Stimulated activated CD8-positive, alpha-beta memory T cell treated with anti-CD3 and anti-CD28 coated beads, Interleukin-7, amount 100 ng/mL, for 24 hours (primary cell): ENCODE data around the gene THSD8.

Experiments used
- DNase-seq: peaks from one replicate; pipeline ENCODE4 v3.0.0-alpha.2; 2020; ENCODE audit warnings: low read depth

THSD8 gene

GRCh38 chr19:12779162-12779993 lies 22.5 kb upstream of the THSD8 start:
- DNase-seq, result no peak

- no peak for DNase-seq
Measured at GRCh38 chr19:12782174-12782423, 19.8 kb upstream of the THSD8 start.

DNA sequence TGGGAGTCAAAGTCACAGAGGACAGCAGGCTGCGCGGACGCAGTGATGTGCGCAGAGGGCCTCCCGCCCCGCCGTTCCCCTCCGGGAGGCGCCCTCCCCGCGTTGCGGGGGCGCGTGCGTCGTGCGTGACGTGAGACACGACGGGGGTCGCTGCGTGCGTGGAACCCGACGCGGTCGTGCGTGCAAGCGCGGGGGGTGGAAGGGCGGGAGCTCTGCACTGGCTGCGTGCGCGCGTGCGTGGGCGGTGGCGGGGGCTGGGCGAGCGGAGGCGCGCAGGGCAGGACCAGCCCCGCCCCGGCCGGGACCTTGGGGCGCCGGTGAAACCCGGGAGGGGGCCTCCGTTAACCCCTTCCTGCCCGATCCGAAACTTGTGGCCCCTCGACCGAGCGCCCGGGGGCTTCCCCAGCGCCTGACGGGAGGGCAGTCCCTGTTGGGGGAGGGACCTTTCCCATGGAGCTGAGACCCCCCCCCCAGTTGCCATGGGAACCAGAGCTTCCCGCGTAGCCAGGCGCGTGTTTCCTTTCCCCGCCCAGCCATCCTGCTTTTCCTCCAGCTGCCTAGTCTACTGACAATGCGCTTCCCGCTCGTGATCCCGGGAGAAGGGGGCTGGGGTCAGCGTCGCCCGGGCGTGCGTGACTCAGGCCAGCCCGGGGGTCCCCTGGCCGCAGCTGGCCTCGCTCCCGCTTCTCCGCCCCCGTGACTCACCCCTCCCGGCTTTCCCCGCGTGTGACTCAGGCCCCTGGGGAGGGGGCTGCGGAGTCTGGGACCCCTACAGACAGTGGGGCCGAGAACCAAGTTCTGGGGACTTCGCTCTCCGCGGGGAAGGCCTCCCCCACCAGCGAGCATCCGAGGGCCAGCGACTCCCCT lies 19.2 kb upstream of the THSD8 start:
- peak; percentile 80 for DNase-seq

DNA sequence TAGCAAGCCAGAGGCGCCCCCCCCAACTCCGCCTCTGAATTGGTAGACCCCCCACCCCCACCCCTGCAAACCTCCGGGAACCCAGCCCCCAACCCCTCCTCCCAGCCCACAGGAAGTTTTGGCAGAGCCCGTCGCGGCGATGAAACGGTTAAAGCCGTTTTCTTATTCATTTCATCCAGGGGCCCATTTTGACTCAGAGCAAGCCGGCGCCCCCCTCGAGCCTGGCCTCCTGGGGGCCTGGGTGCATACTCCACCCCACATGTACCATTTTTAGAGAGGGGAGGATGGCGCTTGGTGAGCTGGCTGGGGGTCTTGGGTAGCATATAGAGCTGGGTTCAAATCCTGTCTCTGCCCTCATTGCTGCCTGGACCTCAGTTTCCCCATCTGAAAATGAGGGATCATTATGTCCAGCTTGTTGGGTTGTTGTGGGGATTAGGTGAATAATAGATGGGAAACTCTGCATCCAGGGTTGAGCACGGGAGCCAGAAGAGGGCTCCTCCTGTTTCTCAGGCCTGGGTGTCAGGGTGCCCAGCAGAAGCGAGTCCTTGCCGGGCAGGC lies 18.5 kb upstream of the THSD8 start:
- no peak for DNase-seq

GRCh38 chr19:12783849-12784393 lies 17.9 kb upstream of the THSD8 start:
- DNase-seq, result no peak

- no peak for DNase-seq
Measured at GRCh38 chr19:12784394-12784870, 17.4 kb upstream of the THSD8 start.

DNA sequence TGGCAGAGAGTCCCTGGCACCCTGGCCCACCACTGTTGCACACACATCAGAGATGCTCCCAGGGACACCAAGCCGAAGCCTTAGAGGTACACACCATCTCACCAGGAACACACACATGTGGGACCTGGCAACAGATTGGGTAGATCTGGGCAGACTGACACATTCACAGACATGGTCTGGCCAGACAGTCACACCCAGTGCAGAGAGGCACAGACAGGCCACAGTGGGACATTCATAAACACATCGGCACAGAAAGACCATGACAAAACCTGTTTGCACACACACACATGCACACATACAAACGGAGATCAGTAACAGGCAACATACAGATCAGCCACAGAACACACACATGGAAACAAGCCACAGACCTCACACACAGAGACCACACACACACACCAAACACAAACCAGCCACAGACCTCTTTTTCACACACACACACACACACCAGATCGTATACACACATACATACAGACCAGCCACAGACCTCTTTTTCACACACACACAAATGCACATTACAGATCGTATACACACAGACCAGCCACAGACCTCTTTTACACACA lies 16.9 kb upstream of the THSD8 start:
- DNase-seq, result no peak

DNA sequence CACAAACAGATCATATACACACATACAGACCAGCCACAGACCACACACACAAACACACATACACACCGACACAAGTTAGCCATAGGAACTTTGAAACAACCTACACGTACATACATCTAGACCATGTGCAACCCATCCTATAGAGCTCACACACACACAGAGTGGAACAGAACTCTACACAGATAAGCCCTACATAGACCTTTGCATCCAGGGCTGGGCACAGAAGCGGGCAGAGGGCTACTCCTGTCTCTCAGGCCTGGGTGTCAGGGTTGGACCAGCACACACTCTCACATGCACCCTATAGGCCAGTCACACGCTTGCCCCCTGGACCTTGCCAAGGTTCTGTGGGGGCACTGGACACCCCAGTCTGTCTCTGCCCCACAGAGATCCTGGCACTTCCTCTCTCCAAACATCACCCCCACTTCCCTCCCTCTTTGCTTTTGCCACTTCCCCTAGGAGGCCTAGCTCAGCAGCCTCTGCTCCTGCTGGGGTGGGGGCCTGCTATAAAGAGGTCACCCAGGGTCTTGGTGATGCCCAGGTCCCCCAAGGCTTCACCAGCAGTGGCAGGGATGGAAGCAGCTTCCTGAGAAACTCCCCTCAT lies 16.3 kb upstream of the THSD8 start:
- DNase-seq, result no peak

- DNase-seq, result no peak
Measured at GRCh38 chr19:12786141-12786870, 15.6 kb upstream of the THSD8 start.

DNA sequence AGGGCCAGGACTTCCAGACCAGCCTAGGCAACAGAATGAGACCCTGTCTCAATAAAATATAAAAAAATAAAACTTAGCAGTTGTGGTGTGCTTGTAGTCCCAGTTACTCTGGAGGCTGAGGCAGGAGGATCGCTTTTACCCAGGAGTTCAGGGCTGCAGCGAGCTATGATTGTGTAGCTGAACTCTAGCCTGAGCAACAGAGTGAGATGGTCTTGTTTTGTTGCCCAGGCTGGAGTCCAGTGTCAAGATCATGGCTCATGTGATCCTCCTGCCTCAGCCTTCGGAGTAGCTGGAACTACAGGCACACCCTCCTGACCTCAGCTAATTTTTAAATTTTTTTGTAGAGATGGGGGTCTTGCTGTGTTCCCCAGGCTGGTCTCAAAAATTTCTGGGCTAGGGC lies 14.9 kb upstream of the THSD8 start:
- DNase-seq, result no peak

DNA sequence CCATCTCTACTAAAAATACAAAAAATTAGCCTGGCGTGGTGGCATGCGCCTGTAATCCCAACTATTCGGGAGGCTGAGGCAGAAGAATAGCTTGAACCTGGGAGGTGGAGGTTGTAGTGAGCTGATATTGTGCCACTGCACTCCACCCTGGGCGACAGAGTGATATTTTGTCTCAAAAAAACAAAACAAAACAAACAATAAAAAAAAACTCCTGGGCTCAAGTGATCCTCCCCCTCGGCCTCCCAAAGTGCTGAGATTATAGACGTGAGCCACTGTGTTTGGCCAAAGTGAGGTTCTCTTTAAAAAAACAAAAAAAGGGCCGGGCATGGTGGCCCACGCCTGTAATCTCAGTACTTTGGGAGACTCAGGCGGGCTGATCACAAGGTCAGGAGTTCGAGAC lies 14.4 kb upstream of the THSD8 start:
- no peak for DNase-seq

DNA sequence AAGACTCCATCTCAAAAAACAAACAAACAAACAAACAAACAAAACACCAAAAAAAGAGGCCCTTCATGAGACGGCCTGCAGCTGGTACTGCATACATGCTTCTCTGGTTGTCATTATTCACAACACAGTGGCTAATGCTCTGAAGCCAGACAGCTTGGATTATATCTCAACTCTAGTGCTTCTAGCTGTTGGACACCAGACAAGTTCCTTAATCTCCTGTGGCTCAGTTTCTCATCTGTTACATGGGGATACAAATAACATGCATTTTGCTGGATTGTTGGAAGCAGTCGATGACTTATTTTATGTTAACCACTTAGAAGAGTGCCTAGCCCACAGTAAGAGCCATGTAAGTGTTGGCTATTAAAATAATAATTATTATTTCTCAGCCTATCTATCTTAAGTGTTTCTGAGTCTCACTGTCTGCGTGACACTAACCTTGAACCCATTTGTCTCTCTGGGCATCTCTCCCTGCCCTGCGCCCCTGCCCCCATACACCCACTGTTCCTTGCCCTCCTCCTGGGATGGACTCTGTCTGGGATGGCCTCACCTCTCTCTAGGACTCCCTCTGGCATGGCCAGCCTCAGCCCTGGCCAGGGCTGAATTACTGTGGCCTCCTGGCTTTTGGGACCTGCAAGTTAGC lies 13.7 kb upstream of the THSD8 start:
- DNase-seq, result no peak

- no peak for DNase-seq
Measured at GRCh38 chr19:12788682-12789097, 13.2 kb upstream of the THSD8 start.

- DNase-seq, result no peak
Measured at GRCh38 chr19:12789098-12789903, 12.6 kb upstream of the THSD8 start.

GRCh38 chr19:12789904-12790619 lies 11.8 kb upstream of the THSD8 start:
- DNase-seq, result peak; percentile 86

DNA sequence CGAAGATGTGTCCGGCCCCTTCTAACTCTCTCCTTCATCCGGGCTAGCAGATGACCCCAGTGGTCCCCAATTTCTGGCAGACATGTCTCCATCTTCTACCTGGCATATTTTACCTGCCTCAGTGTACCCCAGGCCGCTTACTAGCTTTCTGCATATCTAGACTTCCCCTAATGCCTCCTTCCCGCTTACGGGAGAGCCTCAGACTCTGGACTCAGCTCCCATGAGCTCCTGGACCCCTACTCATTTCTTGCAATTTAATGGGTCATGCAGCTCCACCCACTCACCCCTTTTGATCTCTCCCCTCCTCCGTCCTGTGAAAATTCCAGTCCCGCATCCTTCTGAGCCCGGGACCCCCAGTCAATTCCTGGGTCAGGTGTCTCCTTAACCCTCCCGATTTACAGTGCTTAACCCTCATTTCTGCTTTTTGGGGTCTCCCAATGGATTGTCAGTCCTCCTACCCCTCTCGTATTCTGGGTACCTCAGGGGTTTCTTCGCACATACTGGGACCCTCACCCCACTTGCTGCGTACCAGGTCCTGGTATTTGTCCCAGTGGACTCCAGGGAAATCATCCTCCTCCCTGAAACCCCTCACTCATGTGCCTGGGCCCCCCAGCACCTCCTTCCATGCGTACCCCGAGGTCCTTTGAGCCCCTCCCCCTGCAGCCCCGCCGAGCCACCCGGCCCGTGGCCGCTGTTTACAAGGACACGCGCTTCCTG lies 11.1 kb upstream of the THSD8 start:
- no peak for DNase-seq

DNA sequence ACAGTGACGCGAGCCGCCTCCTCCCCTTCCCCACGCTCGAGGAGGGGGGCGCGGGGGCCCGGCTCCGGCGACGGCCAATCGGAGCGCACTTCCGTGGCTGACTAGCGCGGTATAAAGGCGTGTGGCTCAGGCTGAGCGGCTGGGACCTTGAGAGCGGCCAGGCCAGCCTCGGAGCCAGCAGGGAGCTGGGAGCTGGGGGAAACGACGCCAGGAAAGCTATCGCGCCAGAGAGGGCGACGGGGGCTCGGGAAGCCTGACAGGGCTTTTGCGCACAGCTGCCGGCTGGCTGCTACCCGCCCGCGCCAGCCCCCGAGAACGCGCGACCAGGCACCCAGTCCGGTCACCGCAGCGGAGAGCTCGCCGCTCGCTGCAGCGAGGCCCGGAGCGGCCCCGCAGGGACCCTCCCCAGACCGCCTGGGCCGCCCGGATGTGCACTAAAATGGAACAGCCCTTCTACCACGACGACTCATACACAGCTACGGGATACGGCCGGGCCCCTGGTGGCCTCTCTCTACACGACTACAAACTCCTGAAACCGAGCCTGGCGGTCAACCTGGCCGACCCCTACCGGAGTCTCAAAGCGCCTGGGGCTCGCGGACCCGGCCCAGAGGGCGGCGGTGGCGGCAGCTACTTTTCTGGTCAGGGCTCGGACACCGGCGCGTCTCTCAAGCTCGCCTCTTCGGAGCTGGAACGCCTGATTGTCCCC lies 10.4 kb upstream of the THSD8 start, which contains the start of gene JUNB:
Gene JUNB, plus strand, starts transcription at position 142 of the 706 bp plus-strand sequence. Its CDS starts 286 bp downstream, at position 428.
- DNase-seq, result peak; percentile 86
